GM12872 (cell line): ENCODE results near the gene DNAH3.

ENCODE experiments used
- CTCF ChIP-seq: IDR thresholded peaks from 3 replicates; pipeline ENCODE4 v1.5.1; 2011; ENCODE audit warnings: low read depth, mild to moderate bottlenecking, low read length, moderate library complexity; ENCODE audit not compliant: insufficient read depth

Gene DNAH3

GRCh38 chr16:21164521-21165168, 14.0 kb upstream of the DNAH3 start:
- no peak for TF ChIP-seq CTCF

GRCh38 chr16:21163576-21163975, 12.9 kb upstream of the DNAH3 start:
- no peak for TF ChIP-seq CTCF

- no peak for TF ChIP-seq CTCF
These were observed 12.1 kb upstream of the DNAH3 start for GRCh38 chr16:21162661-21163151.

GRCh38 chr16:21161211-21161610, 10.6 kb upstream of the DNAH3 start:
- no peak for TF ChIP-seq CTCF

GRCh38 chr16:21160276-21160675, 9.6 kb upstream of the DNAH3 start:
- no peak for TF ChIP-seq CTCF

GRCh38 chr16:21159281-21159951, 8.8 kb upstream of the DNAH3 start:
- no peak for TF ChIP-seq CTCF

- no peak for TF ChIP-seq CTCF
These were observed 7.8 kb upstream of the DNAH3 start, which contains the start of gene LDAF1 for GRCh38 chr16:21158208-21159110. Gene LDAF1, plus strand, starts transcription at chr16:21158674. Its CDS starts 2,509 bp downstream, at chr16:21161183.
